T-helper 2 cell treated with Interferon-gamma antibody and Interleukin-4, amounts not matched to agents 5 μg/mL and 100 μg/mL, for 36 hours (primary cell): ENCODE measurements around the gene ARID3C.

Experiments
- DNase-seq: peaks from one replicate; pipeline ENCODE4 v3.0.0; 2021; ENCODE audit warnings: low spot score
- H3K27ac Mint-ChIP-seq: one replicate; pipeline ENCODE4 v1.8.0; 2021; ENCODE audit warnings: mild to moderate bottlenecking, mixed read lengths
- H3K27me3 Mint-ChIP-seq: one replicate; pipeline ENCODE4 v1.8.0; 2021; ENCODE audit warnings: low read depth, mixed read lengths
- H3K36me3 Mint-ChIP-seq: one replicate; pipeline ENCODE4 v1.8.0; 2021; ENCODE audit warnings: low read depth, mixed read lengths
- H3K4me1 Mint-ChIP-seq: one replicate; pipeline ENCODE4 v1.8.0; 2021; ENCODE audit warnings: low read depth, mixed read lengths
- H3K4me3 Mint-ChIP-seq: one replicate; pipeline ENCODE4 v1.8.0; 2022; ENCODE audit warnings: mild to moderate bottlenecking, moderate library complexity, mixed read lengths
- H3K9me3 Mint-ChIP-seq: one replicate; pipeline ENCODE4 v1.8.0; 2021; ENCODE audit warnings: mixed read lengths

Gene ARID3C

GRCh38 chr9:34606905-34607304, 22.0 kb downstream of the ARID3C start:
- H3K36me3 Mint-ChIP-seq = no peaks in the 10 kb centered on the region
- peaks cover 6% of the 10 kb centered on the region for H3K4me1 Mint-ChIP-seq
- no peaks in the 10 kb centered on the region for H3K9me3 Mint-ChIP-seq
- no peak overlapping the region for H3K4me3 Mint-ChIP-seq
- peaks cover 6% of the 10 kb centered on the region for H3K27me3 Mint-ChIP-seq
- H3K27ac Mint-ChIP-seq = no peak overlapping the region
- no peak for DNase-seq

GRCh38 chr9:34606190-34606589, 22.7 kb downstream of the ARID3C start:
- no peak overlapping the region for H3K4me3 Mint-ChIP-seq
- no peak overlapping the region for H3K27ac Mint-ChIP-seq
- no peaks in the 10 kb centered on the region for H3K36me3 Mint-ChIP-seq
- H3K4me1 Mint-ChIP-seq = peaks cover 1% of the 10 kb centered on the region
- DNase-seq = no peak
- H3K27me3 Mint-ChIP-seq = peaks cover 6% of the 10 kb centered on the region
- no peaks in the 10 kb centered on the region for H3K9me3 Mint-ChIP-seq

GRCh38 chr9:34603610-34604231, 25.1 kb downstream of the ARID3C start:
- H3K9me3 Mint-ChIP-seq = no peaks in the 10 kb centered on the region
- DNase-seq = peak; percentile 68

GRCh38 chr9:34601937-34602573, 26.8 kb downstream of the ARID3C start:
- Mint-ChIP-seq H3K9me3 (no peaks in the 10 kb centered on the region), H3K27ac (no peak overlapping the region), H3K27me3 (peaks cover 17% of the 10 kb centered on the region), H3K36me3 (no peaks in the 10 kb centered on the region), H3K4me1 (no peaks in the 10 kb centered on the region), H3K4me3 (no peak overlapping the region)
- no peak for DNase-seq

More at GRCh38 chr9:34603610-34604231, 25.1 kb downstream of the ARID3C start:
- H3K4me3 Mint-ChIP-seq = no peak overlapping the region
- peaks cover 11% of the 10 kb centered on the region for H3K27me3 Mint-ChIP-seq
- no peak overlapping the region for H3K27ac Mint-ChIP-seq
- H3K36me3 Mint-ChIP-seq = no peaks in the 10 kb centered on the region
- no peaks in the 10 kb centered on the region for H3K4me1 Mint-ChIP-seq

GRCh38 chr9:34600908-34601307, 28.0 kb downstream of the ARID3C start:
- DNase-seq = no peak
- H3K4me1 Mint-ChIP-seq = no peaks in the 10 kb centered on the region
- no peak overlapping the region for H3K27ac Mint-ChIP-seq
- H3K9me3 Mint-ChIP-seq = no peaks in the 10 kb centered on the region
- no peak overlapping the region for H3K4me3 Mint-ChIP-seq
- H3K36me3 Mint-ChIP-seq = no peaks in the 10 kb centered on the region
- peaks cover 26% of the 10 kb centered on the region for H3K27me3 Mint-ChIP-seq

- no peak overlapping the region for H3K4me3 Mint-ChIP-seq
- no peaks in the 10 kb centered on the region for H3K4me1 Mint-ChIP-seq
- DNase-seq = no peak
- H3K9me3 Mint-ChIP-seq = no peaks in the 10 kb centered on the region
- no peaks in the 10 kb centered on the region for H3K36me3 Mint-ChIP-seq
- H3K27me3 Mint-ChIP-seq = peaks cover 25% of the 10 kb centered on the region
- no peak overlapping the region for H3K27ac Mint-ChIP-seq
Observed at GRCh38 chr9:34599546-34599945, 29.3 kb downstream of the ARID3C start.

GRCh38 chr9:34594177-34594576, 34.7 kb downstream of the ARID3C start:
- Mint-ChIP-seq H3K9me3 (no peaks in the 10 kb centered on the region), H3K4me1 (peaks cover 7% of the 10 kb centered on the region), H3K4me3 (no peak overlapping the region), H3K27ac (no peak overlapping the region), H3K36me3 (no peaks in the 10 kb centered on the region), H3K27me3 (peaks cover 59% of the 10 kb centered on the region)
- no peak for DNase-seq

- no peak overlapping the region for H3K27ac Mint-ChIP-seq
Observed at GRCh38 chr9:34592895-34593601, 35.8 kb downstream of the ARID3C start.

GRCh38 chr9:34591917-34592866, 36.7 kb downstream of the ARID3C start:
- Mint-ChIP-seq H3K4me3 (peak overlapping the region; percentile 42), H3K9me3 (no peaks in the 10 kb centered on the region), H3K36me3 (no peaks in the 10 kb centered on the region), H3K27ac (no peak overlapping the region), H3K4me1 (peaks cover 10% of the 10 kb centered on the region), H3K27me3 (peaks cover 71% of the 10 kb centered on the region)
- no peak for DNase-seq

More at GRCh38 chr9:34592895-34593601, 35.8 kb downstream of the ARID3C start:
- no peak for DNase-seq
- Mint-ChIP-seq H3K36me3 (no peaks in the 10 kb centered on the region), H3K9me3 (no peaks in the 10 kb centered on the region), H3K4me3 (peak overlapping the region; percentile 0), H3K4me1 (peaks cover 10% of the 10 kb centered on the region), H3K27me3 (peaks cover 69% of the 10 kb centered on the region)

GRCh38 chr9:34591248-34591916, 37.5 kb downstream of the ARID3C start:
- H3K4me1 Mint-ChIP-seq = peaks cover 10% of the 10 kb centered on the region
- H3K36me3 Mint-ChIP-seq = no peaks in the 10 kb centered on the region
- no peaks in the 10 kb centered on the region for H3K9me3 Mint-ChIP-seq
- peak overlapping the region; percentile 60 for H3K4me3 Mint-ChIP-seq
- peak; percentile 70 for DNase-seq
- peaks cover 76% of the 10 kb centered on the region for H3K27me3 Mint-ChIP-seq
- H3K27ac Mint-ChIP-seq = no peak overlapping the region

GRCh38 chr9:34590381-34591247, 38.3 kb downstream of the ARID3C start:
- DNase-seq = no peak
- H3K27me3 Mint-ChIP-seq = peaks cover 78% of the 10 kb centered on the region
- H3K4me1 Mint-ChIP-seq = peaks cover 10% of the 10 kb centered on the region
- peak overlapping the region; percentile 60 for H3K4me3 Mint-ChIP-seq
- H3K9me3 Mint-ChIP-seq = no peaks in the 10 kb centered on the region
- H3K36me3 Mint-ChIP-seq = no peaks in the 10 kb centered on the region
- no peak overlapping the region for H3K27ac Mint-ChIP-seq

- DNase-seq = no peak
- H3K36me3 Mint-ChIP-seq = no peaks in the 10 kb centered on the region
- peaks cover 82% of the 10 kb centered on the region for H3K27me3 Mint-ChIP-seq
- no peak within 1 kb of the TSS for H3K27ac Mint-ChIP-seq
- peak within 1 kb of the TSS; percentile 67 for H3K4me3 Mint-ChIP-seq
- H3K9me3 Mint-ChIP-seq = no peaks in the 10 kb centered on the region
- peaks cover 10% of the 10 kb centered on the region for H3K4me1 Mint-ChIP-seq
Observed at GRCh38 chr9:34589636-34590380, 39.1 kb downstream of the ARID3C start, which contains the start of gene CNTFR. Gene CNTFR (minus strand): TSS chr9:34589724. CDS start chr9:34568981, 20,743 bp downstream.
